IMR-90 (cell line): ENCODE results near the gene CCPG1. TPM values are rescaled to one million over a fixed set of nuclear protein-coding genes. Genes with fewer than 3 reads are reported as not detected.

Experiments used
- ATAC-seq: fragments of 200-7000 bp; cut with Tn5 transposase; 2 replicates; pipeline ENCODE4 v1.9.1; 2020; ENCODE audit warnings: low read depth, mild to moderate bottlenecking, moderate library complexity
- BruUV-seq: library from RNA; stranded (reverse); fragments of 400-500 nt; replicated peaks from 2 replicates; lab custom pipeline; 2021; lab: Mats Ljungman, UMichigan
- CTCF ChIA-PET: fragments of 300-600 bp; formaldehyde crosslinking; extraction: SDS; loops from one replicate; lab custom pipeline; 2021; ENCODE audit warnings: antibody characterized with exemption; lab: Yijun Ruan, JAX
- POLR2A ChIA-PET: fragments of 300-600 bp; sonication (Branson Sonifier 250); formaldehyde crosslinking; loops from one replicate; lab custom pipeline; 2022; ENCODE audit warnings: antibody characterized with exemption; ENCODE audit not compliant: unreplicated experiment; lab: Charles Lee
- DNase-seq: peaks from one replicate; pipeline ENCODE4 v3.0.0; 2013
- H2AFZ ChIP-seq: replicated peaks from 2 replicates; pipeline ENCODE3; 2013; ENCODE audit warnings: low read length, mild to moderate bottlenecking; ENCODE audit not compliant: poor library complexity
- H2AK5ac ChIP-seq: 2 replicates; pipeline ENCODE4 v1.6.1; 2013; ENCODE audit warnings: low read depth, low read length, inconsistent platforms
- H2AK9ac ChIP-seq: replicated peaks from 2 replicates; pipeline ENCODE3; 2013; ENCODE audit warnings: mild to moderate bottlenecking, low read depth, low read length, moderate library complexity; ENCODE audit not compliant: poor library complexity
- H2BK120ac ChIP-seq: 2 replicates; pipeline ENCODE4 v1.6.1; 2013; ENCODE audit warnings: low read depth, low read length, inconsistent platforms
- H2BK15ac ChIP-seq: 3 replicates; pipeline ENCODE4 v1.6.1; 2013; ENCODE audit warnings: low read depth, low read length, inconsistent platforms
- H2BK20ac ChIP-seq: 2 replicates; pipeline ENCODE4 v1.6.1; 2013; ENCODE audit warnings: low read depth, mild to moderate bottlenecking, inconsistent platforms, low read length, moderate library complexity
- H2BK5ac ChIP-seq: 2 replicates; pipeline ENCODE4 v1.6.1; 2013; ENCODE audit warnings: mild to moderate bottlenecking, low read depth, low read length, inconsistent platforms; ENCODE audit not compliant: poor library complexity, severe bottlenecking
- H3K14ac ChIP-seq: replicated peaks from 2 replicates; pipeline ENCODE4 v1.6.1; 2013; ENCODE audit warnings: low read depth, low read length, inconsistent platforms
- H3K18ac ChIP-seq: 2 replicates; pipeline ENCODE4 v1.6.1; 2013; ENCODE audit warnings: low read depth, low read length, control low read depth
- H3K23ac ChIP-seq: 2 replicates; pipeline ENCODE4 v1.6.1; 2013; ENCODE audit warnings: low read depth, low read length, inconsistent platforms
- H3K27ac ChIP-seq: 2 replicates; pipeline ENCODE4 v1.5.1; 2013; ENCODE audit warnings: mild to moderate bottlenecking, control low read depth, low read length; ENCODE audit not compliant: insufficient read depth
- H3K27me3 ChIP-seq: 2 replicates; pipeline ENCODE4 v1.6.1; 2013; ENCODE audit warnings: low read length; ENCODE audit not compliant: control insufficient read depth, insufficient read depth
- H3K36me3 ChIP-seq: 2 replicates; pipeline ENCODE4 v1.6.1; 2013; ENCODE audit warnings: low read length, mixed read lengths; ENCODE audit not compliant: control insufficient read depth, insufficient read depth
- H3K4ac ChIP-seq: 2 replicates; pipeline ENCODE4 v1.6.1; 2013; ENCODE audit warnings: low read depth, low read length, inconsistent platforms
- H3K4me1 ChIP-seq: 2 replicates; pipeline ENCODE4 v1.6.1; 2013; ENCODE audit warnings: low read length, mixed read lengths; ENCODE audit not compliant: control insufficient read depth, insufficient read depth
- H3K4me2 ChIP-seq: 2 replicates; pipeline ENCODE4 v1.6.1; 2013; ENCODE audit warnings: low read depth, mild to moderate bottlenecking, control low read depth, low read length, moderate library complexity
- H3K4me3 ChIP-seq: 2 replicates; pipeline ENCODE4 v1.5.1; 2013; ENCODE audit warnings: low read depth, mild to moderate bottlenecking, control low read depth, low read length, moderate library complexity; ENCODE audit not compliant: insufficient read depth
- H3K56ac ChIP-seq: 2 replicates; pipeline ENCODE4 v1.6.1; 2013; ENCODE audit warnings: low read length, inconsistent platforms; ENCODE audit not compliant: insufficient read depth; ENCODE audit errors: extremely low read depth
- H3K79me1 ChIP-seq, 2 experiments: 2 replicates each; pipeline ENCODE4 v1.6.1; 2013; ENCODE audit warnings: low read length in 2 of 2, inconsistent platforms in 1 of 2, low read depth in 1 of 2
- H3K9ac ChIP-seq: 2 replicates; pipeline ENCODE4 v1.6.1; 2013; ENCODE audit warnings: low read depth, low read length, control low read depth
- H3K9me1 ChIP-seq: 2 replicates; pipeline ENCODE4 v1.6.1; 2013; ENCODE audit warnings: low read length, inconsistent platforms; ENCODE audit not compliant: insufficient read depth
- H3K9me3 ChIP-seq: 2 replicates; pipeline ENCODE4 v1.6.1; 2013; ENCODE audit warnings: low read length; ENCODE audit not compliant: control insufficient read depth, insufficient read depth
- H4K20me1 ChIP-seq: 2 replicates; pipeline ENCODE4 v1.6.1; 2013; ENCODE audit warnings: low read length, inconsistent platforms; ENCODE audit not compliant: insufficient read depth
- H4K5ac ChIP-seq: 2 replicates; pipeline ENCODE4 v1.6.1; 2013; ENCODE audit warnings: mild to moderate bottlenecking, low read depth, low read length, control low read depth
- H4K8ac ChIP-seq, 2 experiments: 2 replicates each; pipeline ENCODE4 v1.6.1; 2013; ENCODE audit warnings: low read depth in 2 of 2, low read length in 2 of 2, control low read depth in 1 of 2, inconsistent platforms in 1 of 2
- H4K91ac ChIP-seq: 2 replicates; pipeline ENCODE4 v1.6.1; 2013; ENCODE audit warnings: low read depth, low read length, inconsistent platforms; ENCODE audit not compliant: insufficient read depth
- BHLHE40 ChIP-seq: fragments of 150-350 bp; IDR thresholded peaks from 2 replicates; pipeline ENCODE4 v1.6.1; 2016; ENCODE audit warnings: mild to moderate bottlenecking, low read depth, low read length
- CEBPB ChIP-seq: IDR thresholded peaks from 2 replicates; pipeline ENCODE4 v1.6.1; 2012; ENCODE audit warnings: low read depth, low read length, improper control_type of control experiment
- CHD1 ChIP-seq: IDR thresholded peaks from 2 replicates; pipeline ENCODE4 v1.6.1; 2012; ENCODE audit warnings: low read depth, low read length, improper control_type of control experiment
- CTCF ChIP-seq: conservative IDR thresholded peaks from 2 replicates; pipeline ENCODE4 v1.5.1; 2012; ENCODE audit warnings: mild to moderate bottlenecking, low read depth, low read length, improper control_type of control experiment
- ELK1 ChIP-seq: fragments of 150-350 bp; IDR thresholded peaks from 2 replicates; pipeline ENCODE4 v1.6.1; 2016; ENCODE audit warnings: low read depth, mild to moderate bottlenecking, low read length, moderate library complexity, borderline replicate concordance
- FOS ChIP-seq: fragments of 150-350 bp; IDR thresholded peaks from 2 replicates; pipeline ENCODE4 v1.6.1; 2016; ENCODE audit warnings: low read depth, low read length
- MXI1 ChIP-seq: IDR thresholded peaks from 2 replicates; pipeline ENCODE4 v1.6.1; 2012; ENCODE audit warnings: low read depth, mild to moderate bottlenecking, low read length, moderate library complexity, borderline replicate concordance
- NFE2L2 ChIP-seq: fragments of 150-350 bp; IDR thresholded peaks from 2 replicates; pipeline ENCODE4 v1.6.1; 2016; ENCODE audit warnings: low read depth, mild to moderate bottlenecking, low read length
- RAD21 ChIP-seq: IDR thresholded peaks from 2 replicates; pipeline ENCODE4 v1.6.1; 2012; ENCODE audit warnings: low read length, improper control_type of control experiment
- RCOR1 ChIP-seq: IDR thresholded peaks from 2 replicates; pipeline ENCODE4 v1.6.1; 2012; ENCODE audit warnings: mild to moderate bottlenecking, low read length, improper control_type of control experiment; ENCODE audit not compliant: insufficient replicate concordance
- RFX5 ChIP-seq: IDR thresholded peaks from 2 replicates; pipeline ENCODE4 v1.8.0; 2012; ENCODE audit warnings: low read depth, mild to moderate bottlenecking, low read length, moderate library complexity
- SMC3 ChIP-seq: fragments of 150-350 bp; IDR thresholded peaks from 2 replicates; pipeline ENCODE4 v1.6.1; 2016; ENCODE audit warnings: low read depth, mild to moderate bottlenecking, antibody characterized with exemption, low read length, moderate library complexity
- USF2 ChIP-seq: fragments of 150-350 bp; IDR thresholded peaks from 2 replicates; pipeline ENCODE4 v1.6.1; 2017; ENCODE audit warnings: mild to moderate bottlenecking, antibody characterized with exemption, low read length, low read depth
- dilution Hi-C: fragments of 300-500 bp; cut with HindIII; formaldehyde crosslinking; loops from one replicate; pipeline ENCODE4 v1.14.3; 2018; ENCODE audit warnings: low sequenced_read_pairs; ENCODE audit not compliant: unreplicated experiment
- in situ Hi-C: fragments of 300-500 bp; cut with MboI; formaldehyde crosslinking; loops from 3 replicates; pipeline ENCODE4 v1.14.3; 2019; ENCODE audit warnings: low sequenced_read_pairs, inconsistent platforms, mixed read lengths
- intact Hi-C: fragments of 100-400 bp; cut with micrococcal nuclease; formaldehyde crosslinking; loops from 2 replicates; pipeline ENCODE4 v1.10.0; 2022
- polyA plus RNA-seq, 3 experiments: library from polyadenylated mRNA; depleted of rRNA; stranded (reverse); fragments of >200 nt; gene quantifications; 2 replicates each; pipeline ENCODE4 v1.2.3, GENCODE V29; 2012; ENCODE audit warnings: low replicate concordance in 1 of 3
- total RNA-seq: library from RNA; depleted of rRNA; stranded (reverse); fragments of >200 nt; gene quantifications from 2 replicates; pipeline ENCODE4 v1.2.3, GENCODE V29; 2012

The CCPG1 gene
- total and polyA plus RNA-seq, 2 of the 4 experiments (the other 2 are of a cell fraction), result 11.4 to 14.3 TPM

- Histone ChIP-seq H3K9me1 (no peaks in the 10 kb centered on the region), H2AFZ (no peak overlapping the region), H3K9me3 (no peaks in the 10 kb centered on the region), H3K79me1 (no peaks in the 10 kb centered on the region), H3K9ac (no peak overlapping the region), H3K56ac (no peak overlapping the region), H4K20me1 (no peaks in the 10 kb centered on the region), H3K4ac (no peak overlapping the region), H2BK120ac (no peak overlapping the region), H3K14ac (no peak overlapping the region), H2BK20ac (no peak overlapping the region), H2AK9ac (no peak overlapping the region), H2AK5ac (no peak overlapping the region), H3K4me1 (peaks cover 5% of the 10 kb centered on the region), H3K23ac (no peak overlapping the region), H3K27me3 (no peaks in the 10 kb centered on the region; the same call in 1 of the 2 replicates), H4K8ac (no peak overlapping the region), H4K91ac (no peak overlapping the region), H3K18ac (no peak overlapping the region), H3K4me2 (no peak overlapping the region), H3K36me3 (no peaks in the 10 kb centered on the region), H3K27ac (no peak overlapping the region), H4K5ac (no peak overlapping the region), H3K4me3 (no peak overlapping the region), H2BK5ac (no peak overlapping the region), H2BK15ac (no peak overlapping the region)
- in situ Hi-C loops, result no loop called here
- no peak for TF ChIP-seq MXI1
- no peak for TF ChIP-seq RFX5
- TF ChIP-seq ELK1, result no peak
- no peak for TF ChIP-seq CTCF
- TF ChIP-seq RAD21, result no peak
- no peak for TF ChIP-seq NFE2L2
- no peak for TF ChIP-seq SMC3
- no peak for TF ChIP-seq CHD1
- TF ChIP-seq FOS, result no peak
- no peak for TF ChIP-seq USF2
- no peak for TF ChIP-seq RCOR1
- TF ChIP-seq BHLHE40, result no peak
- TF ChIP-seq CEBPB, result no peak
- ChIA-PET CTCF (interaction anchor here (1.3 kb wide), 1 partner anchor 49 kb away, joined by 9 read pairs; the partner anchor contains the start of genes CCPG1 and PIERCE2), POLR2A (no interaction called here)
- DNase-seq (no peak), ATAC-seq (no peak)
- intact Hi-C loops, result no loop called here
- BruUV-seq, result no TSS peak
- dilution Hi-C loops, result no loop called here
Observed at GRCh38 chr15:55358471-55358870, 49.7 kb downstream of the CCPG1 start.
